ENCODE results near the gene LSM2. TPM values are rescaled to one million over a fixed set of nuclear protein-coding genes. Genes with fewer than 3 reads are reported as not detected.
"Not testable (repeated sequence)": the region's sequence is repeated elsewhere in the genome, so short reads cannot be mapped to it uniquely, and the experiment has no call there.

Gene LSM2
- total RNA-seq, 1 donor from 2014 or later: 85.4 TPM

DNA sequence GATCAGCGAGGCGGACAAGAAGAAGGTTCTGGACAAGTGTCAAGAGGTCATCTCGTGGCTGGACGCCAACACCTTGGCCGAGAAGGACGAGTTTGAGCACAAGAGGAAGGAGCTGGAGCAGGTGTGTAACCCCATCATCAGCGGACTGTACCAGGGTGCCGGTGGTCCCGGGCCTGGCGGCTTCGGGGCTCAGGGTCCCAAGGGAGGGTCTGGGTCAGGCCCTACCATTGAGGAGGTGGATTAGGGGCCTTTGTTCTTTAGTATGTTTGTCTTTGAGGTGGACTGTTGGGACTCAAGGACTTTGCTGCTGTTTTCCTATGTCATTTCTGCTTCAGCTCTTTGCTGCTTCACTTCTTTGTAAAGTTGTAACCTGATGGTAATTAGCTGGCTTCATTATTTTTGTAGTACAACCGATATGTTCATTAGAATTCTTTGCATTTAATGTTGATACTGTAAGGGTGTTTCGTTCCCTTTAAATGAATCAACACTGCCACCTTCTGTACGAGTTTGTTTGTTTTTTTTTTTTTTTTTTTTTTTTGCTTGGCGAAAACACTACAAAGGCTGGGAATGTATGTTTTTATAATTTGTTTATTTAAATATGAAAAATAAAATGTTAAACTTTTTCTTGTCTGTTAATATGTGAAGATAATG lies 23.0 kb upstream of the LSM2 start:
- intact Hi-C loops (cut with micrococcal nuclease): loop anchor here (1.0 to 10.0 kb wide), 6 partner anchors 15 to 1015 kb away; partner anchors contain the start of genes ATP6V1G2, GPSM3, HSPA1A and HSPA1L

DNA sequence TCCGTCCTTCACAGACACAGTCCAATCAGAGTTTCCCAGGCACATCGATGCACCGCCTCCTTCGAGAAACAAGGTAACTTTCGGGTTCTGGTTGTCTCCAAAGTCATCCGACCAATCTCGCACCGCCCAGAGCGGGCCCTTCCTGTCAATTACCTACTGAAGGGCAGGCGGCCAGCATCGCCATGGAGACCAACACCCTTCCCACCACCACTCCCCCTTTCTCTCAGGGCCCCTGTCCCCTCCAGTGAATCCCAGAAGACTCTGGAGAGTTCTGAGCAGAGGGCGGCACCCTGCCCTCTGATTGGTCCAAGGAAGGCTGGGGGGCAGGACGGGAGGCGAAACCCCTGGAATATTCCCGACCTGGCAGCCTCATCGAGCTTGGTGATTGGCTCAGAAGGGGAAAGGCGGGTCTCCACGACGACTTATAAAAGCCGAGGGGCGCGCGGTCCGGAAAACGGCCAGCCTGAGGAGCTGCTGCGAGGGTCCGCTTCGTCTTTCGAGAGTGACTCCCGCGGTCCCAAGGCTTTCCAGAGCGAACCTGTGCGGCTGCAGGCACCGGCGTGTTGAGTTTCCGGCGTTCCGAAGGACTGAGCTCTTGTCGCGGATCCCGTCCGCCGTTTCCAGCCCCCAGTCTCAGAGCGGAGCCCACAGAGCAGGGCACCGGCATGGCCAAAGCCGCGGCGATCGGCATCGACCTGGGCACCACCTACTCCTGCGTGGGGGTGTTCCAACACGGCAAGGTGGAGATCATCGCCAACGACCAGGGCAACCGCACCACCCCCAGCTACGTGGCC lies 20.7 kb upstream of the LSM2 start, which contains the start of gene HSPA1B:
Gene HSPA1B, plus strand, starts transcription at position 453 of the 794 bp plus-strand sequence. Its CDS starts 213 bp downstream, at position 666.
- intact Hi-C loops (cut with micrococcal nuclease): loop anchor here (1.0 to 10.0 kb wide), 9 partner anchors 21 to 1017 kb away; partner anchors contain the start of genes ABHD16A, BAG6, DDAH2 and LSM2

DNA sequence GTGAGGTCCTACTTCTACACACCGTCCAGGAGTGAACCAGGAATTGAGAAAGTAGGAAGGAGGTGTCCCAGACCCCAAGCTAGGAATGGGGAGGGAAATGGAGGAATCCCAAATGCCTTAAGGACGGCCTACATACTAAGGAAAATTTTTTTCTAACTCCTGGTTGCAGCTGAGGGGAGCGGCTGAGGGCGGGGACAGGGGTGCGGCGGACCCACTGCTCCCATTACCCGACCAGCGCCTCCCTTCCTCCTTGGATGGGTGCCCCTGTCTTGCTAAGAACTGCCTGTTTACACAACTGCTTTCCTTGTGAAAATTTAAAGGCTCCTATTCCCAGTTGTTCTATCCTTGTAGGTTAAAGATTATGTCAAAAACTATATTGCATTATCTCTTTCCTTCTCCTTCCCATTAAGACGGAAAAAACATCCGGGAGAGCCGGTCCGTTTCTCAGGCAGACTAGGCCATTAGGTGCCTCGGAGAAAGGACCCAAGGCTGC lies 20.1 kb upstream of the LSM2 start:
- intact Hi-C loops (cut with micrococcal nuclease): loop anchor here (1.0 to 10.0 kb wide), 9 partner anchors 20 to 1018 kb away; partner anchors contain the start of genes ABHD16A, BAG6, DDAH2 and LSM2

DNA sequence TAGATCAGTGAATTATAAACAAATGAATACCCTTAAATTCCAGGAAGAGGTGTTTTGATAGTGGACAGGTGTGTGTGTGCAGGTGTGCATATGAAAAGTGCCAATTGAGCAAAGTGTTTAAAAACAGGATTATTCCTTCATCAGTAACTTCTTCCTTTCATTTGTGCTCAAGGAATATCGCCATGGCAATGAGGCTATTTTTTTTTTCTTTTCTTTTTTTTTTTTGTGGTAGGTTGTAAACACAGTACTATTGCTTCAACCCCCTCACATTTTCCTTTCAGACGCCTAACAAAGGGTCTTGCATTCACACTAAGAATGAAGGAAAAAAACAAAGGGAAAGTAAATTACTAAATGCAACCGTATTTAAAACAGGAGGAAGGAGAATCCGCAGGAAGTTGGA lies 18.8 kb upstream of the LSM2 start:
- intact Hi-C loops (cut with micrococcal nuclease): loop anchor here (10.0 kb wide), 1 partner anchor 1019 kb away; the partner anchor contains the start of gene PSMB8

DNA sequence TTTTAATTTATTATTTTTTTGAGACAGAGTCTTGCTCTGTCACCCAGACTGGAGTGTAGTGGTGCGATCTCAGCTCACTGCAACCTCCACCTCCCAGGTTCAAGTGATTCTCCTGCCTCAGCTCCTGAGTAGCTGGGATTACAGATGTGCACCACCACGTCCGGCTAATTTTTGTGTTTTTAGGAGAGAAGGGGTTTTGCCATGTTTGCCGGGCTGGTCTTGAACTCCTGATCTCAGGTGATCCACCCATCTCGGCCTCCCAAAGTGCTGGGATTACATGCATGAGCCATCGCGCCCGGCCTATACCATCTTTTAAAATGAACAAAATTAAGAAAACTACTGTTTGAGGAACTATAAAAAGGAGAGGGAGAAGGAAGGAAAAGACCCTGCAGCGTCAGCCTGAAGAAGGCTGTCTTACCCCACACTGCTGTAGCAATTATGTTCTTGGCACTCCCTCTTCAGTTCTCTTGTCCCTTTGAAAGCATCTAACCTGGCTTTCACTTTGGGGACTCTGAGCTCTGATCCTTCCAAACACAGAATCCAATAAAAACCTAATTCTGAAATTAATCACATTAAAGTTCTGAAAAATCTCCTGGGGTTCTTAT lies 16.9 kb upstream of the LSM2 start:
- intact Hi-C loops (cut with micrococcal nuclease): loop anchor here (10.0 kb wide), 1 partner anchor 1021 kb away; the partner anchor contains the start of gene PSMB8

DNA sequence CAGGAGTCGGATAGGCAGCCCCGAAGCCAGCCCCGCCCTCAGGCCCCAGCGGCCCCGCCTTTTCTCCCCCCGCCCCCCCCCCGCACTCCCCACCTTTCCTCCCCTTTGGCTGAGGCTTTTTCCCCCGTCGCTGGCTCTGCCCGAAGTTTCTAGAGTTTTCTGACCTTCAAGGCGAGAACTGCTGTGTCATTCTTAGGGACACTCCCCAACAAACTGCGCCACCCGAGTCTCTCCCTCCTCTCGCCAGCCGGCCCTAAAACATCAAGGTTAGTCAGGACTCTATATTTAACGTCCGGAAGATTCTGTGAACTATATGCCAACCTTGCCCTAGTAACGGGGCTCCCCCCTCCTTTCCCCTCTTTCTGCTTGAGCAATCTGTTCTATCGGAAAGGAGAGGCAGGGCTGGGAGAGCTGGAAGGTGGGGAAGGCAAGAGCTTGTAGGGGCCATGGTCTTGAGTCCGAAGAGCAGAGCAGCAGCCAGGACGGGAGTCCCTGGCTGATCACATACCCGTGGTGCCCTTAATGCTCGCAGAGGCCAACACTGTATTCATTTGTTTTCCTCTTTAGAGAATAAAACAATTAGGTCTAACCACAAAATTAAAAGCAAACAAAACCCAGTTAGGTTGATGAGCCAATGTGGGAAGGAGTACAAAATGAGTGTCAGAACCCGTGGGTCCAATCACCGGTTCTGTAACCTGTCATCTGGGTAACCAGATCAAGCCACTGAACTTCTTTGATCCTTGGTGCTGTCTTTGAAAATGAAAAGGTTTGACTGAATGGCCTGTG lies 15.5 kb upstream of the LSM2 start:
- intact Hi-C loops (cut with micrococcal nuclease): loop anchor here (1.0 to 10.0 kb wide), 2 partner anchors 25 to 1023 kb away; partner anchors contain the start of gene PSMB8

DNA sequence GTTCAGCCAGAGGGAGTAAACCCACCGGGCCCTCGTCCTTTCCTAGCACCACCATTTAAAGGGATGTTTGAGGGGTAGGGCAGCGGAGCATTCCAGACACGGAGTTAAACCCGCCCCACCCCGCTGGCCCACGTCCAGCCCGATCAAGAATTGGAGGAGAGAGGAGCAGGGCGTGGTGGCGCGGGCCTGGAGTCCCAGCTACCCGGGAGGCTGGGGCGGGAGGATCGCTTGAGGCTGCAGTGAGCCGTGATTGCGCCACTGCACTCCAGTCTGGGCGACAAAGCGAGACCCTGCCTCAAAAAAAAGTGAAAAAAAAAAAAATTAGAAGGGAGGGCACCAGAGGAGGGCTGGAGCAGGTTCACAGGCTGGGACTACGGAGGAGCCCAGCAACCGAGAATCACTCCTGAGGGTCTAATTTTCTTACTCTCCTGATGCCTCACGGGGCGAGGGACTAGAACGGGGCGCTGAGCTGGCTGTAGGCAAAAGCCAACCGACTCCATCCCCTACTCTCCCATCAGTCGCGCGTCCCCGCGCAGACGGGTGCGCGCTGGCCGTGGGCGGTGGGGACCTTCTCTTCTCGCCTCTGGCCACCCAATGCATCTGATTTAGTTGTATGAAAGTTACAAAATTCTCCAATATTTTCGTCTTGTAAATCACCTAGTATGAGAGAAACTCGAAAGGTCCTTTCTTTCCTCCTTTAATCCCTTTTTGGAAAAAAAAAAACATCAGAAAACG lies 14.7 kb upstream of the LSM2 start:
- intact Hi-C loops (cut with micrococcal nuclease): loop anchor here (1.0 to 10.0 kb wide), 2 partner anchors 24 to 1023 kb away; partner anchors contain the start of gene PSMB8

DNA sequence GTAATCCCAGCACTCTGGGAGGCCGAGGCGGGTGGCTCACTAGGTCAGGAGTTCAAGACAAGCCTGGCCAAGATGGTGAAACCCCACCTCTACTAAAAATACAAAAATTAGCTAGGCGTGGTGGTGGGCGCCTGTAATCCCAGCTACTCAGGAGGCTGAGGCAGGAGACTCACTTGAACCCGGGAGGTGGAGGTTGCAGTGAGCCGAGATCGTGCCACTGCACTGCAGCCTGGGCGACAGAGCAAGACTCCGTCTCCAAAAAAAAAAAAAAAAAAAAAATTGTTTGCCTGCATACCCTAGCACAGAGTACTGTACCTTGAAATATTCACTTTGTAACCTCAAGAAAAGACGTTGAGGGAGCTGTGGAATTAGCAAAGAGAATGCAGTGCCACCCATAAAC lies 13.6 kb upstream of the LSM2 start:
- intact Hi-C loops (cut with micrococcal nuclease): loop anchor here (10.0 kb wide), 1 partner anchor 1024 kb away; the partner anchor contains the start of gene PSMB8

DNA sequence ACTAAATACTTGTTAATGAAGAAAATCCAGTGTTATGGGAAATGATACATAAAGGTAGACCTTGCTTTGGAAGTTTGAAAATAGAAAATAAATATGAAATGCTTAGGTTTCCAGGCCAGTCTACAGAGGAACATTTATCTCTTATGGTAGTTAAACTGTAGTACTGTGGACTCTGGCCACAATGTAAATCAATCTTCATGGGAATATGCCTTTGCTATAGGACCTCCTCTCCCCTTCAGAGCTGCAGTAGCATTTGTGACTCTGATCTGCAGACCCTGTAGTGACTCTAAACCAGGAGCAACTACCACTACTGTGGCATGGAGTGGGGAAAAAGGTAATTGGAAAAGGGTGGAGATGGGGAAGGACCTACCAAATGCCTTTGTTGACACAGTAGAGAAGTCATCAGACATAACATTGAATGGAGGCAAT lies 13.1 kb upstream of the LSM2 start:
- intact Hi-C loops (cut with micrococcal nuclease): loop anchor here (10.0 kb wide), 1 partner anchor 1025 kb away; the partner anchor contains the start of gene PSMB8

DNA sequence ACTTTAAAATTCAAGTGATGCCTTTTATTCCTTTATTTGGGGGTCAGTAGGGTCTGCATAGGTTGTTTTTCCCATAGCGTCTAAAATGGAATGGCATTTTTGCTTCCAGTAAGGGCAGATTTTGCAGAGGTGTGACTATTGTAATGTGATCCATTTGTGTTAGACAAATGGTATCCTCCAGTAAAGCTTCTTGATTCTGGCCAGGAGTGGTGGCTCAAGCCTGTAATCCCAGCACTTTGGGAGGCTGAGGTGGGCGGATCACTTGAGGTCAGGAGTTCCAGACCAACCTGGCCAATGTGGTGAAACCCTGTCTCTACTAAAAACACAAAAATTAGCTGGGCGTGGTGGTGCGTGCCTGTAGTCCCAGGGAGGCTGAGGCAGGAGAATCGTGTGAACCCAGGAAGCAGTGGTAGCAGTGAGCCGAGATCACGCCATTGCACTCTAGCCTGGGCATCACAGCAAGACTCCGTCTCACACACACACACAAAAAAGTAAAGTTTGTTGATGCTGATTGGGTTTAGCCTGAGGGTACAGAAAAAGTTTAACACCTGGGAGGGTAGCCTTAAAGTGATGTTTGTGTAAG lies 11.3 kb upstream of the LSM2 start:
- intact Hi-C loops (cut with micrococcal nuclease): not testable (repeated sequence)

DNA sequence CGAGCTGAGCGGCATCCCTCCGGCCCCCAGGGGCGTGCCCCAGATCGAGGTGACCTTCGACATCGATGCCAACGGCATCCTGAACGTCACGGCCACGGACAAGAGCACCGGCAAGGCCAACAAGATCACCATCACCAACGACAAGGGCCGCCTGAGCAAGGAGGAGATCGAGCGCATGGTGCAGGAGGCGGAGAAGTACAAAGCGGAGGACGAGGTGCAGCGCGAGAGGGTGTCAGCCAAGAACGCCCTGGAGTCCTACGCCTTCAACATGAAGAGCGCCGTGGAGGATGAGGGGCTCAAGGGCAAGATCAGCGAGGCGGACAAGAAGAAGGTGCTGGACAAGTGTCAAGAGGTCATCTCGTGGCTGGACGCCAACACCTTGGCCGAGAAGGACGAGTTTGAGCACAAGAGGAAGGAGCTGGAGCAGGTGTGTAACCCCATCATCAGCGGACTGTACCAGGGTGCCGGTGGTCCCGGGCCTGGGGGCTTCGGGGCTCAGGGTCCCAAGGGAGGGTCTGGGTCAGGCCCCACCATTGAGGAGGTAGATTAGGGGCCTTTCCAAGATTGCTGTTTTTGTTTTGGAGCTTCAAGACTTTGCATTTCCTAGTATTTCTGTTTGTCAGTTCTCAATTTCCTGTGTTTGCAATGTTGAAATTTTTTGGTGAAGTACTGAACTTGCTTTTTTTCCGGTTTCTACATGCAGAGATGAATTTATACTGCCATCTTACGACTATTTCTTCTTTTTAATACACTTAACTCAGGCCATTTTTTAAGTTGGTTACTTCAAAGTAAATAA lies 10.6 kb upstream of the LSM2 start:
- intact Hi-C loops (cut with micrococcal nuclease): not testable (repeated sequence)

DNA sequence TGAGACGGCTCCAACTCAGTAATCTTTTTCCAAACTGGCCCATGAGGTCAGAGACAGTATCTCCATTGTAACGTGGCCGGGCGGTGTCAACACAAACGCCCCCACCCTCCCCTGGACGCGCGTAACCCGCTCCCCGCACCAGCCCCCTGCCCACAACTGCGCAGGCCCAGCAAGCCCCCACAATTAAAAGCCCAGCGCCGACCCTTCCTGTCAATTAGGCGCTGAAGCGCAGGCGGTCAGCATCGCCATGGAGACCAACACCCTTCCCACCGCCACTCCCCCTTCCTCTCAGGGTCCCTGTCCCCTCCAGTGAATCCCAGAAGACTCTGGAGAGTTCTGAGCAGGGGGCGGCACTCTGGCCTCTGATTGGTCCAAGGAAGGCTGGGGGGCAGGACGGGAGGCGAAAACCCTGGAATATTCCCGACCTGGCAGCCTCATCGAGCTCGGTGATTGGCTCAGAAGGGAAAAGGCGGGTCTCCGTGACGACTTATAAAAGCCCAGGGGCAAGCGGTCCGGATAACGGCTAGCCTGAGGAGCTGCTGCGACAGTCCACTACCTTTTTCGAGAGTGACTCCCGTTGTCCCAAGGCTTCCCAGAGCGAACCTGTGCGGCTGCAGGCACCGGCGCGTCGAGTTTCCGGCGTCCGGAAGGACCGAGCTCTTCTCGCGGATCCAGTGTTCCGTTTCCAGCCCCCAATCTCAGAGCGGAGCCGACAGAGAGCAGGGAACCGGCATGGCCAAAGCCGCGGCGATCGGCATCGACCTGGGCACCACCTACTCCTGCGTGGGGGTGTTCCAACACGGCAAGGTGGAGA lies 8.5 kb upstream of the LSM2 start, which contains the start of the genes HSPA1A and HSPA1L:
Gene HSPA1A, plus strand, starts transcription at position 519 of the 814 bp plus-strand sequence. Its CDS starts 214 bp downstream, at position 733.
Gene HSPA1L, minus strand, starts transcription at position 259 of the 814 bp plus-strand sequence. CDS start 3,311 bp downstream, outside the sequence.
- intact Hi-C loops (cut with micrococcal nuclease): loop anchor here (2.0 kb wide), 3 partner anchors 16 to 76 kb away; no protein-coding TSS in a partner anchor

DNA sequence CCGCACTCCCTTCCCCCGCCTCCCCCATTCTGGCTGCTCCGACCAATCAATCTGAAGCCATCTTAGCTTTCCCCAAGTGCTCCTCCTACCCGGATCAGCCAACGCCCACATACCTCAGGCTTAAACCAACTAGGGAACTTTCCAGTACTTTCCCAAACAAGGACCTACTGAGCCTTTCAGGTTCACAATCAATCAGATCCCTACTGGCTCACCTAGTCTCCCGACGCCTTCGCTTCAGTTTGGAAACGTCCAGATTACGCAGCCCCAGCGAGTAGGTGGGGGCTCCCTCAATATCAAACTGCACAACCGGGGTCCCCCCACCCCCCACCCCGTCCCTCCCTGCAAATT lies 7.9 kb upstream of the LSM2 start:
- intact Hi-C loops (cut with micrococcal nuclease): loop anchor here (2.0 kb wide), 3 partner anchors 16 to 76 kb away; no protein-coding TSS in a partner anchor

DNA sequence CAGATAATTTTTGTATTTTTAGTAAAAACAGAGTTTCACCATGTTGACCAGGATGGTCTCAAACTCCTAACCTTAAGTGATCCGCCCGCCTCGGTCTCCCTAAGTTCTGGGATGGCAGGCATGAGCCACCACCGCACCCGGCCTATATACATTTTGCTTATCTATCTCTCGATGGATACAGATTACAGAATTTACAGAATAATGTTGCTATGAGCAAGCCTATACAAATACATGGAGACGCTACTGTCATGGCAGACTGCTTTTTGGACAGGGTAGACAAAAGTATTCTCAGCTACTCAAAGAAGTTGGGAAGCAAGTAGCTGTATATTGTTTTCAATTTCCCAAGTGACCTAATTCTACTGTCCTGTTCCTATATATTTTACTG lies 6.7 kb upstream of the LSM2 start:
- intact Hi-C loops (cut with micrococcal nuclease): no loop called here

DNA sequence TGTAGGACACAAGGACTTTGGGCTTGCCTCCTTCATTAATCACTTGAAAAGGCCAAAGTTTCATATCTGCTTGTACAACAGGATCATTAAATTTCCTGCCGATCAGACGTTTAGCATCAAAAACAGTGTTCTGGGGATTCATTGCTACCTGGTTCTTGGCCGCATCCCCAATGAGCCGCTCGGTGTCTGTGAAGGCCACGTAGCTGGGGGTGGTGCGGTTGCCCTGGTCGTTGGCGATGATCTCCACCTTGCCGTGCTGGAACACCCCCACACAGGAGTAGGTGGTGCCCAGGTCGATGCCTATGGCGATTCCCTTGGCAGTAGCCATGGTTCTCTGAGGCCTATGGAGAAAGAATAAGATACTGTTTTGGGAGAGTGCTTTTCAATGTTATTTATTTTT lies 4.9 kb upstream of the LSM2 start:
- intact Hi-C loops (cut with micrococcal nuclease): no loop called here

DNA sequence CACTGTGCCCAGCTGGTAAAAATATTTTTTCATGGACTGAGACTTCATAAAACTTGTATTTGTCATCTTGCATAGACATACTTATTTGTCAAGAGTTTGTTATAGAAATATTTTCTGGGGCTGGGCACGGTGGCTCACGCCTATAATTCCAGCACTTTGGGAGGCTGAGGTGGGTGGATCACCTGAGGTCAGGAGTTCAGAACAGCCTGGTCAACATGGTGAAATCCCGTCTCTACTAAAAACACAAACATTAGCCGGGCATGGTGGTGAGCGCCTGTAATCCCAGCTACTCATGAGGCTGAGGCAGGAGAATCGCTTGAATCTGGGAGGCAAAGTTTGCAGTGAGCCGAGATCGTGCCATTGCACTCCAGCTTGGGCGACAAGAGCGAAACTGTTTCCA lies 1.8 kb upstream of the LSM2 start:
- intact Hi-C loops (cut with micrococcal nuclease): loop anchor here (5.0 kb wide), 1 partner anchor 36 kb away; no protein-coding TSS in a partner anchor

DNA sequence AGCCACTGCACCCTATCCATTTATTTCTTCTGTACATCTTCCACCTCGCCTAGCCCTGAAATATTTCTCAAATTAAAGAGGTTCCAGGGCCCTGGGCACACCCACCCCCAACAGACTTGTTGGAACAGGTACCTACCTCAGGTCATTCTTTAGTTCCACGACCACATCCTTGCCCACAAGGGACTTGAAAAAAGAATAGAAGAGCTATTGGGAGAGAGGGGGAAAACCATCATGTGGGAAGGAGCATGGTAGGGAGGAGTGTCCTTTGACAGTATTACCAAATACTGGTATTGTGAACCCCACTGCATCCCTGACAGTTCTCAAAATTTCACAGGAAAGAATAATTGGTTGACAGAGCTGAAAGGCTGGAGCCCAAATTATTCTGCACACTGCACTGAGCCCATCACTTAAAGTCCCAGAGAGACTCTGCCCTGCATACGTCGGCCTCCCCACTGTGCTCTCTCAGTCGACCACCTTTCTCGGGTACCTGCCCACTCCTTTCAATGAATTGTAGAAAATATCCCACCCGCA lies 762 bp downstream of the LSM2 start:
- intact Hi-C loops (cut with micrococcal nuclease): loop anchor here (1.0 to 5.0 kb wide), 6 partner anchors 9 to 373 kb away; partner anchors contain the start of genes HSPA1B and RNF5

All from T-helper 1 cell treated with Interleukin-12 subunit alpha and Interleukin-12 subunit beta and Interleukin-4 antibody, amounts not matched to agents 30 ng/mL and 1 ng/mL, for 36 hours (primary cell).